Measurements from ENCODE around the gene OS9. TPM values are rescaled to one million over a fixed set of nuclear protein-coding genes. Genes with fewer than 3 reads are reported as not detected.

The OS9 gene
- total and polyA plus RNA-seq, 9 of the 15 experiments (the other 6 are each of a cell fraction or from before 2014, with no cell fraction given): 4.6 to 105 (median 89.5) TPM

- TF ChIP-seq, protein P1, sequence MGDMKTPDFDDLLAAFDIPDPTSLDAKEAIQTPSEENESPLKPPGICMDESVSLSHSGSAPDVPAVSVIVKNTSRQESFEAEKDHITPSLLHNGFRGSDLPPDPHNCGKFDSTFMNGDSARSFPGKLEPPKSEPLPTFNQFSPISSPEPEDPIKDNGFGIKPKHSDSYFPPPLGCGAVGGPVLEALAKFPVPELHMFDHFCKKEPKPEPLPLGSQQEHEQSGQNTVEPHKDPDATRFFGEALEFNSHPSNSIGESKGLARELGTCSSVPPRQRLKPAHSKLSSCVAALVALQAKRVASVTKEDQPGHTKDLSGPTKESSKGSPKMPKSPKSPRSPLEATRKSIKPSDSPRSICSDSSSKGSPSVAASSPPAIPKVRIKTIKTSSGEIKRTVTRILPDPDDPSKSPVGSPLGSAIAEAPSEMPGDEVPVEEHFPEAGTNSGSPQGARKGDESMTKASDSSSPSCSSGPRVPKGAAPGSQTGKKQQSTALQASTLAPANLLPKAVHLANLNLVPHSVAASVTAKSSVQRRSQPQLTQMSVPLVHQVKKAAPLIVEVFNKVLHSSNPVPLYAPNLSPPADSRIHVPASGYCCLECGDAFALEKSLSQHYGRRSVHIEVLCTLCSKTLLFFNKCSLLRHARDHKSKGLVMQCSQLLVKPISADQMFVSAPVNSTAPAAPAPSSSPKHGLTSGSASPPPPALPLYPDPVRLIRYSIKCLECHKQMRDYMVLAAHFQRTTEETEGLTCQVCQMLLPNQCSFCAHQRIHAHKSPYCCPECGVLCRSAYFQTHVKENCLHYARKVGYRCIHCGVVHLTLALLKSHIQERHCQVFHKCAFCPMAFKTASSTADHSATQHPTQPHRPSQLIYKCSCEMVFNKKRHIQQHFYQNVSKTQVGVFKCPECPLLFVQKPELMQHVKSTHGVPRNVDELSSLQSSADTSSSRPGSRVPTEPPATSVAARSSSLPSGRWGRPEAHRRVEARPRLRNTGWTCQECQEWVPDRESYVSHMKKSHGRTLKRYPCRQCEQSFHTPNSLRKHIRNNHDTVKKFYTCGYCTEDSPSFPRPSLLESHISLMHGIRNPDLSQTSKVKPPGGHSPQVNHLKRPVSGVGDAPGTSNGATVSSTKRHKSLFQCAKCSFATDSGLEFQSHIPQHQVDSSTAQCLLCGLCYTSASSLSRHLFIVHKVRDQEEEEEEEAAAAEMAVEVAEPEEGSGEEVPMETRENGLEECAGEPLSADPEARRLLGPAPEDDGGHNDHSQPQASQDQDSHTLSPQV (IDR thresholded peaks at IDR 0.05): no peak
- no peak for TF ChIP-seq THRAP3 (IDR thresholded peaks at IDR 0.05; ENCODE audit: borderline replicate concordance)
- no peak for TF ChIP-seq HDAC2 (IDR thresholded peaks at IDR 0.05)
- TF ChIP-seq ILK (tag; IDR thresholded peaks at IDR 0.05; ENCODE audit: borderline replicate concordance, low read depth): no peak
- TF ChIP-seq PBX2 (CRISPR knock-in tag; IDR thresholded peaks at IDR 0.05; ENCODE audit: low read depth): peak; percentile 92
- TF ChIP-seq PBX2 (tag; conservative IDR thresholded peaks at IDR 0.05; ENCODE audit: low read depth): peak; percentile 98
- TF ChIP-seq PHB2 (IDR thresholded peaks at IDR 0.05; ENCODE audit: low read depth): no peak
- TF ChIP-seq, protein P2, sequence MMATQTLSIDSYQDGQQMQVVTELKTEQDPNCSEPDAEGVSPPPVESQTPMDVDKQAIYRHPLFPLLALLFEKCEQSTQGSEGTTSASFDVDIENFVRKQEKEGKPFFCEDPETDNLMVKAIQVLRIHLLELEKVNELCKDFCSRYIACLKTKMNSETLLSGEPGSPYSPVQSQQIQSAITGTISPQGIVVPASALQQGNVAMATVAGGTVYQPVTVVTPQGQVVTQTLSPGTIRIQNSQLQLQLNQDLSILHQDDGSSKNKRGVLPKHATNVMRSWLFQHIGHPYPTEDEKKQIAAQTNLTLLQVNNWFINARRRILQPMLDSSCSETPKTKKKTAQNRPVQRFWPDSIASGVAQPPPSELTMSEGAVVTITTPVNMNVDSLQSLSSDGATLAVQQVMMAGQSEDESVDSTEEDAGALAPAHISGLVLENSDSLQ (IDR thresholded peaks at IDR 0.05): peak; percentile 99
- no peak for TF ChIP-seq MAFK (IDR thresholded peaks at IDR 0.05; ENCODE audit: low read length)
- no peak for TF ChIP-seq TFE3 (CRISPR knock-in tag; IDR thresholded peaks at IDR 0.05)
- no peak for TF ChIP-seq PHF21A (IDR thresholded peaks at IDR 0.05; ENCODE audit: borderline replicate concordance, low read depth)
- TF ChIP-seq RBM34 (IDR thresholded peaks at IDR 0.05; ENCODE audit: borderline replicate concordance, insufficient read depth, low read length): no peak
- peak; percentile 39 for TF ChIP-seq E2F8 (IDR thresholded peaks at IDR 0.05; ENCODE audit: low read depth, partially characterized antibody)
- peak; percentile 62; the same call in 1 of the 2 replicates for TF ChIP-seq OTX1 (CRISPR knock-in tag; IDR thresholded peaks at IDR 0.05)
- no peak for TF ChIP-seq HNRNPLL (IDR thresholded peaks at IDR 0.05; ENCODE audit: low read depth, low read length, poor library complexity, severe bottlenecking)
Observed at GRCh38 chr12:57744777-57745484, 51.0 kb downstream of the OS9 start, which contains the start of gene TSPAN31 (continued).
